GM18867 (cell line): ENCODE measurements around the gene RAB3IL1.

Experiments
- ATAC-seq: cut with Tn5 transposase; IDR thresholded peaks from one replicate; pipeline ENCODE4 v1.9.1; 2021; ENCODE audit warnings: mild to moderate bottlenecking, moderate library complexity; ENCODE audit not compliant: unreplicated experiment

Gene RAB3IL1

DNA sequence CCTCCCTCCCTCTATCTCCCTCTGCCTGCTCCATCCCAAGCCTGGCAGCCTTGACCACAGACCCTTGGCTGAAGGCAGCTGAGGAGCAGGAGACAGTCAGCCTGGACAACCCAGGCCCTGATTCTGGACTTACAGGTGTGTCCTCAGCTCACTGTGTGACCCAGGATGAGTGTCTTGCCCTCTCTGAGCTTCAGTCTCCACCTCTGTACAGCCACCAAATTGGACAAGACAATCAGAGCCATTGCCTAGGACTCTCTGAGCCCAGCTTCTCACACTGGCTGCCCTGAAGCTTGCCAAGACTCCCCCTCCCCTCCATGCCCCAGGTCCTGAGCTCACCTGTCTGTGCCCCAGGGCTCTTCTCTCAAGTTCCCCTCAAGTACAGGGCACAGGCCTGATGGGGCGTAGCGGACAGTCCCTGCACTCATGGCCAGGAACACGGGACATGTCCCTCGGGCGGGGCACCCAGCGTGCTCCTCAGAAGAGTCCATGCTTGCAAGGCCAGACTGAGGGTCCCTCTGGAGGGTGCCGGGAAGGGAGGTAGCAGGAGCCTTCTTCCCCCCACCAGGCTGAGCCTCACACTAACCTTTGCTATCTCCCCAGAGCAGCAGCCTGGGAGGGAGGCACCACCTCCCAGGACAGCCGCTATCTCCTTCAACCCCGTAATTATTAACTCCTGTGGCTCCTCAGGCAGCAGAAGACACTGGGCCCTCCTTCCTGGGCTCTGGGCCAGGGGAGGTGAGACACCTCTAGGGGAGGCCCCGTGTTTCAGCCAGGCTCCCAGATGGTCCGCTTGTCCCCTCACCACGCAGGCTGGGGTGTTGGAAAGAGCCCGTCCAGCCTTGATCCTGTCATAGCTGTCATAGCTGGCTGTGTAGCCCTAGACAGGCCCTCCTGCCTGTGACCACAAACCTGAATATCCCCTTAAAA lies 2.6 kb upstream of the RAB3IL1 start:
- ATAC-seq, result no peak

DNA sequence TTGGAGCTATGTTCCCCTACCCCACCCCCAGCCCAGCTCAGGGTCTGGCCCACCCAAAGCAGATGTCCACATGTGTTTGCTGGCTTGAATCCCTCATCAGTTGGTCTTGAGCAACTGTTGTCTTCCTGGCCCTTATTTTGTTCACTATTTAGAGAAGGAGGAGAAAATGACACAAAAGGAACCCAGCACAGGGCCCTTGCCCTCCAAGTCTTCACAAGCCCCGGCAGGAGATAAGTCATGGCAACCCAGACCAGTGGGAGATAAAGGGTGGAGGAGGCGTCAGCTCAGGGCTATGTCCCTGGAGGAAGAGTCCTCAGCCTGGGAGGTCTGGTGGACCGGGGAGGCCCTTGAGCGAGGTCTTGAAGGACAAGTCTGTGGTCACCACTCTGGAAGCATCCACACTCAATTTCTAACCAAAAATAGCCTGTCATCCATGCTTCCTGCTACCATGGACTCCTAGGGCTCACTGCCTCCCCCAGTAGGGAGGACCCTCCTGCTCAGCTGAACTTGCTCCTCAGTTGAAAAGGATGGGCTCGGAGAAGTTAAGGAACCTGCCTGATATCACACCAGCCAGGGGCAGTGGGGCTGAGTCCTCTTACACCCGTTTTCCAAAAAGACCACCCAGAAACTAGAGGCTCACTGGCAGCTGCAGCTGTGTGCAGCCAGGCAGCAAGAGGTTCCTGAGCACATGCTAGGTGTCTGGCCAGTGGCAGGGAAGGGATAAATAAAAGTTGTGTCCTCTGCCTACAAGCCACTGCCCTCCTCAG lies 1.8 kb upstream of the RAB3IL1 start:
- ATAC-seq, result no peak

DNA sequence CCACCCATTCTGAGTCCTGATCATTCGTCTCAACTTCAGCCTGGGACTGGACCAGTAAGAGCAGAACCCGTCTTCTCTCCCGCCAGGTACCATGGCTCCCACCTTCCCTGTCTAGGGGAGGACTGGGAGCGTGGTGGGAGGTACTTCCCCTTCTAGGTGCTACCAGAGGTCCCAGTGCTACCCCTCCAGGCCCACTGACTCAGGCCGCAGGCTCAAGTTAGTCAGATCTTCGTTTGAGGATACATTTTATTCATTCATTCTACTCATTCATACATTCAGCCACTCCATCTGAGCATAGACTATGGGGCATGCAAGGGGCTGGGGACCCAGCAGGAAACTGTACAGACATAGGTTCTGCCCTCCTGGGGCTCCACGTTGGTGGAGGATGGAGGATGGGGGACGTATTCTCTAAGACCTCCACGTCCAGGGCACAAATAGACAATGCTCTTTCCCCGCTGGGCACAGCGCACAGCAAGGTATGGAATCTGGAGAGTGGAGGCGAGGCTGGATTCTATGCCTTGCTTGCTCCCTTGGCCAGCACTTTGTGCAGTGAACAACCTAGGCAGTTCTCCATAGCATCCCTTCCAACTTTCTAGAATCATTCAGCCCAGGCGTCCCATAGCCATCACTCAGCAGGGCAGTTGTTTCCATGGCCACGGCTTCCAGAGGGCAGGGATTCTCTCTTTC lies 1.0 kb upstream of the RAB3IL1 start:
- no peak for ATAC-seq

DNA sequence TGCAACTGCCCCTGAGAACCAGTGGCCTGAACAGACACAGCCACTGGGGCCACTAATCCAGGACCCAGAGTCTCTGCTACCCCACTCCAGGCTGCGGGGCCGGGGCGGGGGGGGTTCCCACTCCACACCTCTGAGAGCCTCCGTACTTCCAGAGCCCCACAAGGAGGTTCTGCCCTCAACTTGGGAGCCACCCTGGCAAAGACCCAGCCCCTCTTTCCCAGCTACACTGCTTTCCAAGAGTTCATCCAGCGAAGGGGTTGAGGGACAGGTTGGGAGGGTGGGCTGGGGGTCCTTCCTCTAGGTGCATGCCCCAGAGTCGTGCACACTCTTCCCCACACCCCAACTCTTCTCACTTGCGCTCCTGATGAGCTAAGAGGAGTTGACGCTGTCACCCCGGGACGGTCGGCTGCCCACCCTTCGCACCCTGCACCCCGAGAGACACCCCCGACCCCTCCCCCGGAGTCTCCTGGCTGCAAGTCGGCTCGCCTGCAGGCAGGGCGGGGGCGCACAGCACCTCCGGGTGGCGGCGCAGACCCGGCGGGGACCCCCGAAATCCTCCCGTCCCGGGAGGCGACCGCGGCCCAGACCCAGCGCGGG lies 531 bp downstream of the RAB3IL1 start:
- no peak for ATAC-seq

DNA sequence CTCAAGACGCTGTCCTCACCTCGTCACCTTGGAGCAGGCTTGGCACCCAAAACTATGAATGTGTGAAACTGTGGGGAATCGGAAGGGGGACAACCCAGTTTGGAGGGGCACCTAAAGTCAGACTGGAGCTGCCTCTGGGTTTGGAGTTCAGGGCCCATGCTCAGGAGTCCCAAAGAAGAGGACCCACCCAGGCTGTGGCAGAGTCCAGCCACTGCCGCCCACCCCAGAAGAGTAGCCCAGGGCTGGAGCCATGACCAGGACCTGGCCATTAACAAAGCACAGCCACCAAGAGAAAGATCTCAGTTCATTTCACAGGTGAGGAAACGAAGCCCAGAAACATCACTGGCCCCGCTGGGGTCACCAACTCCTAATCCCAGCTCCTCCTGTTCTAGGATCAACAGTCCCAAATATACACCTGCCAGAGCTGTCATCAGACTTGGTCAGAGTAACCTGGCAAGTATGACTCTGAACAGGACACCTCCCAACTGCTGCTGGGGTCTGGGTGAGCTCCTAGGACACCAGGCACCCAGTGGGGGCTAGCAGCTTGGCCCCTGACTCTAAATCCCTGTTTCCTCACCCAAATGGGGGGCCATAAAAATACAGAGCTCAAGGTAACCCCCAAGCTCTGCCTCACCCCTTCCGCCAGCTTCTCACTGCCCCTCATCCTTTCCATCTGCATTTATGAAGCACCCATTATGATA lies 2.7 kb downstream of the RAB3IL1 start:
- no peak for ATAC-seq

DNA sequence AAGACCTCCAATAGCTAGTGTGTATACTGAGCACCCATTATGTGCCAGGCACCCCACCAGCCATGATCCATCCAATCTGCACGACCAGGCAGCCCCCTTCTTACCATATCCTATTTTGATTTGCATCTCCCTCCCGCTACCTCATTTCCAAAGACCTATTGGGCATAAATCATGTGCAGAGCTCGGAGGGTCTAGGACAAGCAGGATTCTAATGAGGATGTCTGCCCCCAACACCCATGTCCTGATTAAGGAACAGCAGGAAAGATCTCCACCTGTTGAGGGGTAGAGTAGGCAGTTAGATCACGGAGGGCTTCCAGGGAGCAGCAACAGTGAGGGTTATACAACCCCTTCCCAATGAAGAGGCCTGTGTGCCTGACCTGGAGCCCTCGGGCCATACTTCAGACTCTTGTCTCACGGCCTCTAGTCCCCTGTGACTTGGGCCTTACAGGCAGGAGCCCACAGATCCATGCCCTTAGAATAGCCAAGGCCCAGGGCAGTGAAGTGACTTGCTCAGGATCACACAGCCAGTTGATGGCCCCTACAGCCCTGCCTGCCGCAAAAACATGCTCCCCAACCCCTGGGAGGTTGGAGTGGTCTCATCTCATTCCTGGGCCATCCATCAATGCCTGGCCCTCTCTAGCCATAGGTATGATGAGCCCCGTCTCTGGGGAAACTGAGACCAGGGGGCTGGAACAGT lies 3.5 kb downstream of the RAB3IL1 start:
- no peak for ATAC-seq

DNA sequence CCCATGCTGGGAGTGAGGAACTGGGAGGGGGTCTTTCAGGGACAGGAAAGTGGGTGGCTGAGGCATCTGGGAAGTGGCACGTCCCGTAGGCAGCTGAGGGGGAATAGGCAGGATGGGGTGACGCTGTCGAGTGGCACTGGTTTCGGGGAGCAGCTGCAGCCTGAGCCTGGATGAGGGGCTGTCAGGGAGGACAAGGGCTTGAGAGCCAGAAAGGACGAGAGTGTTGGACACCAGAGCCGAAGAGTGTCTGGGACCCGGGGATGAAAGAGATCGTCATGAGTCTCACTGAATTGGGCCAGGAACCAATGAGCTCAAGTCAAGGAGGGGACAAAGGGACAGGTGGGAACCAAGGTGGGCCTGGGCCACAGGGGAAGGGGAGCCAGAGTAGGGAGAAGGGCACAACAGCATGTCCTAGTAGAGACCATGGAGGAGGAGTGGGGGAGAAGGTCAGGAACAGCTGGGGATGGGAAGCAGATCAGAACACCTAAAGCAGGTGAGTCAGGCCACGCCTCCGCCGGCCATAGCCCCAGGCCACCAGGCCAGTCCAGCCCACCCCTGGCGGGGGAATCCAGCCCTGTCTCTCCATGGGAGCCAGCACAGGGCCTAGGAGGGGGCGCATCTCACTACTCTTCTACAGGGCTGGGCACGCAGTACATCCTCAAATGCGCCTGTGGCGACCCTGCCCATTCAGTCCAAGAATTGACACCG lies 4.2 kb downstream of the RAB3IL1 start:
- no peak for ATAC-seq

DNA sequence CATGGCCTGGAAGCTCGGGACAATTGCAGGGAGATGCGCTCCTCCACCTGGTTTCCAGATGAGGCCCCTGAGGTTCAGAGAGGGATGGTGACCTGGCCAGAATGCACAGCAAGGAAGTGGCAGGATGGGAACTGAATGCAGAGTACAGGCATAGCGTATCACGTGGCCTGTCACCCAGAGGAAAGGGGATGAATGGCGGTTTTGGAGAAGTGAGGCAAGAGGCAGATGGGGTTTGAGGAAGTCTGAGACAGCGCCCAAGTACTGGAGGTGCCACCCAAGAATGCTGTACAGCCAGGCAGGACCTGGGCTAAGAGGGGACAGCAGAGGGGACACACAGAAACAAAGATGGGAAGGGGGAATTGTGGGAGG lies 4.9 kb downstream of the RAB3IL1 start:
- ATAC-seq, result no peak

DNA sequence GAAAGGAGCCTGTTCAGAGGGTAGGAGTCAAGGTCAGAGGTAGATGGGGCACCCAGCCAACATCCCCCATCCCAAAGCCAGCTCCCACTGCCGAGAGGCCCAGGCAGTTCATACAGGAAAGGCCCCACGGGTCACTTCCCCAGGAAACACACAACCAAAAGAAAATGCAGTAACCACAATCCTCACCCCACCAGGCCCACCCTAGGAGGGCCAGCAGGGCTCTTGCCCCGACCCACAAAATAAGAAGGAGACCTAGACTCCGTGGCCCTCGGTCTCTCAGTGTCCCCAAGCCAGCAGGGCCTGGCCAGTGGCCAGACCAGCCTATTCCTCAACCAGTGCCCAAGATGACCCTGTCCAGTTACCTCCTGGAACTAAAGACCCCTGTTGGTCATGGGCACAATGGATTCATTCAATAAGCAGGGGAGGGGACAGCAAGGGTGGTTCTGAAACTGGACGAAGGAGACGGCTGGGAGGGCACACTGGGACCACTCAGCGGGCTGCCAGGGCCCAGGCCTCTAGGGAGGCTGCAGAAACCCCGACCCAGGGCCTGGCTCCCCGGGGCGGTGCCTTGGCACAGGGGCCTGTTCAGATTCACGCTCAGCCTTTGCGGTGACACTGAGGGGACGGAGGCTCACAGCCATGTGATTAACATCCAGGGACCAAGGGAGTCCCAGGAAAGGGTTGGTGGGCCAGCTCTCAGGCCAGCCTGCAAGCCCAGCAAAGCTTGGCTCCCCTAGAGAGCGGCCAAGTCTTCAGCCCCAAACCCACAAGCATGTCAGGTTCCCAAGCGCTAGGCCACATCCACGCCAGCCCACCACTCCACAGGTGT lies 5.5 kb downstream of the RAB3IL1 start:
- ATAC-seq, result no peak

DNA sequence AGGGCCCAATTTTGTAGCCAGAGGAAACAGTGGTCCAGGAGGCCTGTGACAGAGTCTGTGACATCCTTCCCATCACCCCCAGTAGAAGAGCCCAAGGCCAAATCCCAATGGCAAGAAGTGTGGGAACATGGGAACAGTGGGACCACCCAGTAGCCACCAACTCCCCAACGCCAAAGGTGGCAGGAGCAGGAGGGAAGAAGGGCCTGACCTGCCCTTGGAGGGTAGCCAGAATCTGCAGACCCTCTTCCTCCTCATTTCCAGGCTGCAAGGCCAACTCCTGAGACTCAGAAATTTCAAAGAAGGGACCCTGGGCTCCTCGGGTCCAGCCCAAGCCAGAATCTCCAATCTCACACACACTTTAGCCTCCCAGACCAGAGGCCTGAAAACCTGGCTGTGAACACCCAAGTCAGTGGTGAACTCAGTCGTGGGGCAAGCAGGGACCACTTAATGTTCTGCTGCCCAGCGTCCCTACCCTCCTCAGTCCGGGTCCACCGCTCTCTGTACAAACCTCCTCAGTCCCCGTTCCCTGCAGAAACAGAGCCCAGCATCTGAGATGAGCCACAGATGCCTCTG lies 6.2 kb downstream of the RAB3IL1 start:
- no peak for ATAC-seq

DNA sequence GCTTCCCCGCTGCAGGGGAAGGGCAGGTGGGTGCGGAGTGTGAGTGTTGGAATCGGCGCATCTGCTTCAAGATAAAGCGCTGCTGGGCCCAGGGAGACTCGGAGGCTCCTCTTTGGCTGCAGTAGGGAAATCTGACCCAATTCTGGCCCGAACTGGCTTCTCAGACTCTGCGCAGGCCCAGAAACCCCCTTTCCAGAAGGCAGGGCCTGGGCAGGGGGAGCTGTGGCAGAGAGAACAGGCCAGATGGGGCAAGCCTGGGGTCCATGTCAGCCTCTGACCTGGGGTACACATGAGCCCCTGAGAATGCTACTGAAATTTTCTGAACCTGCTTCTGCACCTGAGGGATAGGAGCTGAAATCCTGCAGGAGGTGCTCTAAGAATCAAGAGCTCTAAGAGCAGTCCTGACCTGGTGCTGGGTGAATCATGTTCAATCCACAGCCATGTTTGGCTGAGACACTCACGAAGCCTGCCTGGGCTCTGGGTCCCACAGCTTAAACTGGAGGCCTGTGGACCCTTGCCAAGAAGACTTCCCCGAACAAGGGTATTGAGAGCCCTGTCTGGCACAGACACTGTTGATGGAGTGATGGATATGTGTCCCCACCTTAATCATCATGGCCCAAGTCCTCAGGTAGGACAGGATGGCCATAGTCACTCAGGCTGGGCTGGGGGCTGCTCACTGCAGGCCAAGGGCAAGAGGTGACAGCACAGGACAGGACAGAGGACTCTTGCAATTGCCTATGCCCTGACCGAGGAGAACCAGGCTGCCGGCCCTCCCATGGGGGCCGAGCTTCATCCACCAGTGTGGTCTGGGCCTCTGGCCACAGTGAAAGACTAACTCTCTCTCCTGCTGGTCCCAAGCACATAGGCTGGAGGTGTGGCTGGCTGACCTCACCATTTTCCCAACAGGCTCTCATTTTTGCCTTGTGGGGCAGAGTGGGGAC lies 6.9 kb downstream of the RAB3IL1 start:
- ATAC-seq, result no peak

DNA sequence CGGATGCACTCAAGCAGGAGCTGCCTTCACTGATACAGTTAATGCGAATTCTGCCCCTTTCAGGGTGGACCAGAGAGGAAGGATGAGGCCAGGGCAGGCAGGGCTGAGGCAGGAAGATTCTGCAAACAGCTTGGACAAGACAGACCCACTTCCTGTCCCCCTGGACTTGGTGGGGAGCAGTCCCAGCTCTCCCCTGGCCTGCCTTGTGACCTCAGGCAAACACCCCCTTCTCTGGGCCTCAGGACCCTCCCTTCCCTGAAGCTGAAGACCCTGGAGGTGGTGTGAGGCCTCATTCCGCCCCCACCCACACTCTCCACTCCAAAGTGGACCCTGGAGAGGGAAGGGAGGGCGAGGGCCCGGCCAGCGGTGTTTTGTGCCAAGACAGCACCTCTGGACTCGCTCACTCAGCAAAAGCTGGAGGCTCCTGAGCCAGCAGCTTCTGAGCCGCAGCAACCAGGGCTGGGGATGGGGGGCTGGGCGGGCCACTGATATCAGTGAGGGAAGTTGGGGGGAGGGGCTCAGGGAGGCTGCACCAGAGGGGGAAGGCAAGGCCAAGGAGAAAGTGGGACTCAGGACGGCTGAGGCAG lies 8.5 kb downstream of the RAB3IL1 start:
- ATAC-seq, result no peak

DNA sequence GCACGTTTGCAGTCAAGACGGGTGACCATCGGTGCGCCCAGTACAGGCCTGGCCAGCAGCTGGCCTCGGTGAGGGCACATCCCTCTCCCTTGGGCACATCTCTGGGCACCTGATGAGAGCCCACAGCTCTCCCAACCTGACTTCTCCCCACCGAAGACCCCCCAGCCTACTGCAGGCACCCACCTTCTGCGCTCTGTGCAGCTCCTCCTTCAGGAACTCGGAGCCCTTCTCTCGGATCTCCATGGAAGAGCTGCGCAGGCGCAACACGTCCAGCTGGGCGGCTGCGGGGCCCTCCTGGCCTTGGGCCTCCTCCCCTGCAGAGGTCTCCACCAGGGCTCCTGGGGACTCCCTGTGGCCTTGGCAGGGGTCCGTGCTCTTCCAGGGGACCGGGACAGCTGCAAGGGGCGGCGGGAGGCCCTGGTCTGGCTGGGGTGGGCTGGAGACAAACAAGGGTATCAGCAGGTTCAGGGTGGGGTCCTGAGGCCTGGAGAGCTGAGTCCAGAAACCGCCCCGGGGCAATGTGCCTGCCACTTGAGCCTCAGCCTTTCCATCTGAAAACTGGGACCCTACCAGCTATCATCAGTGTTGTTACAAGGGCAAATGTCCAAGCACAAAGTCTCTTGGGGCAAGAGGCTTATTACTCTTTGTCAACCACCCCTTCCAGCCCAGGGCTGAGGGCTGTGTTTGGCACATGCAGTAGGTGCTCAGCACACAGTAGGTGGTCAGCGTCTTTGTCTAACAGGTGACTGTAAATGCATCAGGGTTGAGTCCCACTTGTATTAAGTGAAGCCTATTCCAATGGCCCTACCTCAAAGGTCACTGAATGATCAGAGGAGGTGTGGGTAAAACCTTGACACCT lies 9.3 kb downstream of the RAB3IL1 start:
- no peak for ATAC-seq

DNA sequence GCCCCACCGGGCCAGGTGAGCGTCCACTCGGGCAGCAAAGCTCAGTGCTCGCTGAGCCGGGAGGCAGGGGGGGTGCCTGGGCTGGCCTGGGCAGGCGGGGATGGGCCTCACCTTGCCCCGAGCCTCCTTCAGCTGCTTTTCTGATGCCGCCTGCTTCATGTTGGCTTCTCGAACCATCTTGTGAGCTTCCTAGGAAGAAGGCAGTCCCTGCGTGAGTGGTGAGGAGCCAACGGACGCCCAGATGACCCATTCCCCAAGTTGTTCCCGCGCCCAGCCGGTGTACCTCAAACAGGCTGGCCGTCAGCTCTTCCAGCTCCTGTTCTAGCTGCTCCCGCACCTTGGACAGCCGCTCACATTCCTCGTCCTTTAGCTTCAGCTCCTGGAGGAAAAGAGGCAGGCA lies 10.1 kb downstream of the RAB3IL1 start:
- ATAC-seq, result no peak

DNA sequence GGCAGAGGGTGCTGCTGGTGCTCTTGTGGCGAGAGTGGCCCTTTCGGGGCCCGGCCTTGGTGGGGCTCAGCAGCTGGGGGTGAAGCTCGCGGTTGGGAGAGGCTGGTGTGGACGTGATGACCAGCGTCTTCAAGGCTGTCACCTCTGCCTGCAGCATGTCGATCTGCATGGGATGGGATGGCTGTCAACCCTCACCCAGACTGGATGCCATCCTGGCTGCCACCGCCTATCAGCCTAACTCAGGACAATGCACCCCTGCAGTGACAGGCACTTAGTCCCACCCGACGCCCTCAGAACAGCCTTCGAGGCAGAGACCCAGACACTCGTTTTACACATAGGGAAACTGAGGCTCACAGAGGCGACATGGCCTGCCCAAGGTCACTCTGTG lies 10.8 kb downstream of the RAB3IL1 start:
- no peak for ATAC-seq
